Measurements from ENCODE around the gene C1orf167.

GRCh38 chr1:11784256-11784992 lies 22.4 kb downstream of the C1orf167 start:
- TF ChIP-seq CTCF (IDR thresholded peaks at IDR 0.05) (no peak), POLR2A (IDR thresholded peaks at IDR 0.05) (no peak), POLR2AphosphoS5 (IDR thresholded peaks at IDR 0.05) (no peak)

All from breast epithelium (tissue), 3 donors.